Posterior vena cava (tissue), 2 donors: ENCODE data around the gene ITGA11. TPM values are rescaled to one million over a fixed set of nuclear protein-coding genes. Genes with fewer than 3 reads are reported as not detected.

Experiments
- DNase-seq: peaks from one replicate; pipeline ENCODE4 v3.0.0-alpha.2; 2020; ENCODE audit warnings: low spot score
- intact Hi-C, 2 donors: fragments of 100-400 bp; cut with DNase I; formaldehyde crosslinking; loops; one replicate each; pipeline versions ENCODE4 v1.14.1 to v1.14.2; 2022 to 2023
- total RNA-seq, 2 donors: library from RNA; stranded (reverse); fragmentation: NEBNext Ultra II Directional; extraction: Animal tissue kit (Norgen Biotek cat#: 25700); gene quantifications; one replicate each; pipeline ENCODE4 v1.2.1, GENCODE V29; 2021
- donor health status: DM: yes; HTN: yes; CAD: no.
- donor health status: DM: yes; HTN: yes; CAD: no.

Gene ITGA11
- total RNA-seq, 2 donors from 2014 or later: 23.1 to 62.5 TPM

GRCh38 chr15:68415501-68416157, 16.3 kb downstream of the ITGA11 start:
- intact Hi-C loops: loop anchor here in 1 of 2 donors (10.0 kb wide), 1 partner anchor 109 kb away; no protein-coding TSS in a partner anchor
- peak; percentile 87 for DNase-seq

GRCh38 chr15:68415061-68415460, 16.9 kb downstream of the ITGA11 start:
- intact Hi-C loops: loop anchor here in 1 of 2 donors (10.0 kb wide), 1 partner anchor 110 kb away; no protein-coding TSS in a partner anchor
- DNase-seq: peak; percentile 30

GRCh38 chr15:68414591-68414990, 17.4 kb downstream of the ITGA11 start:
- intact Hi-C loops: loop anchor here in 1 of 2 donors (10.0 kb wide), 1 partner anchor 110 kb away; no protein-coding TSS in a partner anchor
- peak; percentile 71 for DNase-seq

- DNase-seq: no peak
Measured at GRCh38 chr15:68414206-68414555, 17.8 kb downstream of the ITGA11 start.

GRCh38 chr15:68413363-68414205, 18.4 kb downstream of the ITGA11 start:
- peak; percentile 91 for DNase-seq
- intact Hi-C loops: loop anchor here in 1 of 2 donors (10.0 kb wide), 1 partner anchor 111 kb away; no protein-coding TSS in a partner anchor

More at GRCh38 chr15:68414206-68414555, 17.8 kb downstream of the ITGA11 start:
- intact Hi-C loops: loop anchor here in 1 of 2 donors (10.0 kb wide), 1 partner anchor 111 kb away; no protein-coding TSS in a partner anchor

GRCh38 chr15:68412218-68412617, 19.7 kb downstream of the ITGA11 start:
- peak; percentile 78 for DNase-seq
- intact Hi-C loops: loop anchor here in 1 of 2 donors (10.0 kb wide), 1 partner anchor 113 kb away; no protein-coding TSS in a partner anchor

- peak; percentile 11 for DNase-seq
- intact Hi-C loops: loop anchor here in 1 of 2 donors (10.0 kb wide), 1 partner anchor 113 kb away; no protein-coding TSS in a partner anchor
Measured at GRCh38 chr15:68411735-68412134, 20.2 kb downstream of the ITGA11 start.

GRCh38 chr15:68411343-68411675, 20.7 kb downstream of the ITGA11 start:
- peak; percentile 22 for DNase-seq
- intact Hi-C loops: loop anchor here in 1 of 2 donors (10.0 kb wide), 1 partner anchor 113 kb away; no protein-coding TSS in a partner anchor

GRCh38 chr15:68410466-68411342, 21.3 kb downstream of the ITGA11 start:
- intact Hi-C loops: loop anchor here in 1 of 2 donors (10.0 kb wide), 1 partner anchor 114 kb away; no protein-coding TSS in a partner anchor
- DNase-seq: peak; percentile 52

GRCh38 chr15:68409736-68410370, 22.1 kb downstream of the ITGA11 start:
- intact Hi-C loops: loop anchor here in 1 of 2 donors (10.0 kb wide), 1 partner anchor 115 kb away; no protein-coding TSS in a partner anchor
- DNase-seq: peak; percentile 46

- DNase-seq: peak; percentile 56
Measured at GRCh38 chr15:68408971-68409370, 23.0 kb downstream of the ITGA11 start.

GRCh38 chr15:68407886-68408881, 23.8 kb downstream of the ITGA11 start:
- peak; percentile 15 for DNase-seq
- intact Hi-C loops: no loop called here

More at GRCh38 chr15:68408971-68409370, 23.0 kb downstream of the ITGA11 start:
- intact Hi-C loops: no loop called here

- DNase-seq: peak; percentile 87
- intact Hi-C loops: no loop called here
Measured at GRCh38 chr15:68407141-68407885, 24.6 kb downstream of the ITGA11 start.

- peak; percentile 45 for DNase-seq
- intact Hi-C loops: no loop called here
Measured at GRCh38 chr15:68405378-68406250, 26.3 kb downstream of the ITGA11 start.

- intact Hi-C loops: no loop called here
- DNase-seq: peak; percentile 62
Measured at GRCh38 chr15:68404056-68404798, 27.7 kb downstream of the ITGA11 start.
